Liver (tissue), 9 donors: Measurements from ENCODE around the gene CNIH3. TPM values are rescaled to one million over a fixed set of nuclear protein-coding genes. Genes with fewer than 3 reads are reported as not detected.

Experiments
- DNase-seq: peaks from one replicate; pipeline ENCODE4 v3.0.0-alpha.2; 2017; ENCODE audit warnings: low spot score
- H3K27ac ChIP-seq, 2 donors: one replicate each; pipeline ENCODE4 v1.7.0; 2013; ENCODE audit warnings: inconsistent platforms in 2 of 2, low read length in 2 of 2, control low read depth in 1 of 2, low read depth in 1 of 2, mild to moderate bottlenecking in 1 of 2
- H3K27me3 ChIP-seq, 4 donors: one replicate each; pipeline versions ENCODE4 v1.6.1 to v1.7.0; 2013; ENCODE audit warnings: low read length in 3 of 4, inconsistent platforms in 1 of 4, mild to moderate bottlenecking in 1 of 4, moderate library complexity in 1 of 4; ENCODE audit not compliant: control insufficient read depth in 4 of 4, insufficient read depth in 4 of 4
- H3K36me3 ChIP-seq, 4 donors: one replicate each; pipeline versions ENCODE4 v1.6.1 to v1.7.0; 2013; ENCODE audit warnings: low read length in 3 of 4, mild to moderate bottlenecking in 3 of 4, low read depth in 1 of 4, moderate library complexity in 1 of 4; ENCODE audit not compliant: control insufficient read depth in 4 of 4, insufficient read depth in 3 of 4
- H3K4me1 ChIP-seq, 4 donors: one replicate each; pipeline versions ENCODE4 v1.6.1 to v1.7.0; 2013; ENCODE audit warnings: low read length in 3 of 4, mild to moderate bottlenecking in 3 of 4, moderate library complexity in 1 of 4; ENCODE audit not compliant: control insufficient read depth in 4 of 4, insufficient read depth in 4 of 4
- H3K4me3 ChIP-seq, 3 donors: one replicate each; pipeline versions ENCODE4 v1.6.1 to v1.7.0; 2013; ENCODE audit warnings: low read length in 3 of 3, control low read depth in 1 of 3, low read depth in 1 of 3, mild to moderate bottlenecking in 1 of 3
- H3K9ac ChIP-seq, 2 donors: one replicate each; pipeline ENCODE4 v1.7.0; 2013; ENCODE audit warnings: low read length in 2 of 2, mild to moderate bottlenecking in 2 of 2, moderate library complexity in 2 of 2, control low read depth in 1 of 2, low read depth in 1 of 2
- H3K9me3 ChIP-seq, 4 donors: one replicate each; pipeline versions ENCODE4 v1.6.1 to v1.7.0; 2013; ENCODE audit warnings: low read length in 3 of 4; ENCODE audit not compliant: control insufficient read depth in 4 of 4
- ATF3 ChIP-seq: IDR thresholded peaks from 2 replicates; pipeline ENCODE4 v1.6.1; 2016; ENCODE audit warnings: antibody characterized with exemption
- CTCF ChIP-seq: fragments of 150-350 bp; IDR thresholded peaks from 2 replicates; pipeline ENCODE4 v1.5.1; 2017; ENCODE audit warnings: improper control_type of control experiment, low read depth, low read length; ENCODE audit not compliant: missing input control
- FOXA1 ChIP-seq: IDR thresholded peaks from 2 replicates; pipeline ENCODE4 v1.6.1; 2016; ENCODE audit warnings: antibody characterized with exemption
- FOXA2 ChIP-seq: IDR thresholded peaks from 2 replicates; pipeline ENCODE4 v1.6.1; 2016; ENCODE audit warnings: antibody characterized with exemption
- GABPA ChIP-seq, 2 donors: IDR thresholded peaks in 1 of 2; conservative IDR thresholded peaks in 1 of 2; 2 replicates each; pipeline ENCODE4 v1.6.1; 2016; ENCODE audit warnings: antibody characterized with exemption in 2 of 2, mild to moderate bottlenecking in 1 of 2, moderate library complexity in 1 of 2
- HNF4A ChIP-seq, 2 donors: conservative IDR thresholded peaks; 2 replicates each; pipeline ENCODE4 v1.6.1; 2016; ENCODE audit warnings: antibody characterized with exemption in 2 of 2, mild to moderate bottlenecking in 2 of 2
- HNF4G ChIP-seq: IDR thresholded peaks from 2 replicates; pipeline ENCODE4 v1.6.1; 2016; ENCODE audit warnings: antibody characterized with exemption
- JUND ChIP-seq, 2 donors: IDR thresholded peaks; 2 replicates each; pipeline ENCODE4 v1.6.1; 2016; ENCODE audit warnings: antibody characterized with exemption in 2 of 2
- NR2F2 ChIP-seq: IDR thresholded peaks from 2 replicates; pipeline ENCODE4 v1.6.1; 2016; ENCODE audit warnings: antibody characterized with exemption
- RAD21 ChIP-seq, 2 donors: IDR thresholded peaks; 2 replicates each; pipeline ENCODE4 v1.6.1; 2016; ENCODE audit warnings: antibody characterized with exemption in 2 of 2, mild to moderate bottlenecking in 2 of 2
- RXRA ChIP-seq, 2 donors: IDR thresholded peaks; 2 replicates each; pipeline ENCODE4 v1.6.1; 2017 to 2018; ENCODE audit warnings: antibody characterized with exemption in 2 of 2, mild to moderate bottlenecking in 1 of 2
- SP1 ChIP-seq: IDR thresholded peaks from 2 replicates; pipeline ENCODE4 v1.6.1; 2018; ENCODE audit warnings: antibody characterized with exemption, mild to moderate bottlenecking
- WGBS: extraction: QIAGEN DNeasy Blood & Tissue Kit; methylation state at CpG from one replicate; pipeline ENCODE4 v1.1.7; 2013; 5-methylcytosine and 5-hydroxymethylcytosine counted together
- polyA plus RNA-seq, 2 donors: library from polyadenylated mRNA; stranded (reverse) in 1 of 2; unstranded in 1 of 2; fragments of 200-250 nt in 1 of 2; fragments of >200 nt in 1 of 2; fragmentation: Nextera tagmentation in 1 of 2; extraction: Ambion mirVana in 1 of 2; gene quantifications; one replicate each; pipeline versions ENCODE4 v1.2.1 to v1.2.3, GENCODE V29; 2013 to 2015
- total RNA-seq, 2 donors: library from RNA; depleted of rRNA; stranded (reverse); fragments of >200 nt; gene quantifications; one replicate each; pipeline ENCODE4 v1.2.3, GENCODE V29; 2014
- TF ChIP-seq, protein P1 (sequence below): IDR thresholded peaks from 2 replicates; pipeline ENCODE4 v1.6.1; 2016; ENCODE audit warnings: antibody characterized with exemption, mild to moderate bottlenecking
- TF ChIP-seq, protein P2 (sequence below): IDR thresholded peaks from 2 replicates; pipeline ENCODE4 v1.6.1; 2016; ENCODE audit warnings: antibody characterized with exemption
- donor health status: healthy.
- donor health status: healthy.
- donor health status: healthy.
- donor health status: healthy.
- donor health status: healthy.

CNIH3 gene
- total and polyA plus RNA-seq, 4 donors, result 0.39 to 1.0 (median 0.93) TPM

- H3K9ac ChIP-seq, result no peak overlapping the region
- H3K9me3 ChIP-seq, result no peaks in the 10 kb centered on the region
- H3K36me3 ChIP-seq, result no peaks in the 10 kb centered on the region
- no peak for DNase-seq
- TF ChIP-seq NR2F2, result no peak
- no peak for TF ChIP-seq GABPA (IDR thresholded peaks at IDR 0.05 in 1 of 2, conservative IDR thresholded peaks at IDR 0.05 in 1 of 2)
- no peak for TF ChIP-seq FOXA2
- TF ChIP-seq RAD21 (IDR thresholded peaks at IDR 0.05), result no peak
- no peak for TF ChIP-seq CTCF
- no peak for TF ChIP-seq ATF3
- no peak for TF ChIP-seq FOXA1
- 98% methylated on average over 2 of the region's 2 CpGs for WGBS
- H3K27me3 ChIP-seq, result no peaks in the 10 kb centered on the region
- H3K4me1 ChIP-seq, result no peaks in the 10 kb centered on the region
- H3K4me3 ChIP-seq, result no peak overlapping the region
- H3K27ac ChIP-seq, result no peak overlapping the region
These were observed 31.3 kb downstream of the CNIH3 start for GRCh38 chr1:224647449-224647848.

DNA sequence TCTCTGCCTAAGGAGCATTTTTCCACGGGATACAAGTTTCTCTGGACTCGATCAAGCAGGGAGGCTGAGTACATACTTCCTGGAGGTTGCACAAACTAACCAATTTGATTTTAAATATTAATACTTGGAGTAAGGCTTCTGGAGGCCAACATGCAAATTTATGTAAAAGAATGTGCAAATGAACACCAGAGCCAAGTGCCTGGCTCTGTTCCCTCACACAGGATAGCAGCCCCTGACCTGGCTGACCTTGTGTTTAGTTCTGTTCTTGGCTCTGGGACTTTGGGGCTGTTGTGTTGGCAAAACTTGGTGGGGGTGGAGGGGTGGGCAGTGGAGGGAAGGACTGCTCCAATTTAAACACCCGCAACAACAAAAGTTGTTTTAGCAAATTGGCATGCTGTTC, 34.2 kb downstream of the CNIH3 start:
- Histone ChIP-seq H3K4me1 (no peaks in the 10 kb centered on the region), H3K27me3 (no peaks in the 10 kb centered on the region), H3K4me3 (no peak overlapping the region), H3K27ac (no peak overlapping the region), H3K36me3 (no peaks in the 10 kb centered on the region), H3K9ac (no peak overlapping the region), H3K9me3 (no peaks in the 10 kb centered on the region)
- no peak for TF ChIP-seq JUND (IDR thresholded peaks at IDR 0.05)
- TF ChIP-seq, protein P1, sequence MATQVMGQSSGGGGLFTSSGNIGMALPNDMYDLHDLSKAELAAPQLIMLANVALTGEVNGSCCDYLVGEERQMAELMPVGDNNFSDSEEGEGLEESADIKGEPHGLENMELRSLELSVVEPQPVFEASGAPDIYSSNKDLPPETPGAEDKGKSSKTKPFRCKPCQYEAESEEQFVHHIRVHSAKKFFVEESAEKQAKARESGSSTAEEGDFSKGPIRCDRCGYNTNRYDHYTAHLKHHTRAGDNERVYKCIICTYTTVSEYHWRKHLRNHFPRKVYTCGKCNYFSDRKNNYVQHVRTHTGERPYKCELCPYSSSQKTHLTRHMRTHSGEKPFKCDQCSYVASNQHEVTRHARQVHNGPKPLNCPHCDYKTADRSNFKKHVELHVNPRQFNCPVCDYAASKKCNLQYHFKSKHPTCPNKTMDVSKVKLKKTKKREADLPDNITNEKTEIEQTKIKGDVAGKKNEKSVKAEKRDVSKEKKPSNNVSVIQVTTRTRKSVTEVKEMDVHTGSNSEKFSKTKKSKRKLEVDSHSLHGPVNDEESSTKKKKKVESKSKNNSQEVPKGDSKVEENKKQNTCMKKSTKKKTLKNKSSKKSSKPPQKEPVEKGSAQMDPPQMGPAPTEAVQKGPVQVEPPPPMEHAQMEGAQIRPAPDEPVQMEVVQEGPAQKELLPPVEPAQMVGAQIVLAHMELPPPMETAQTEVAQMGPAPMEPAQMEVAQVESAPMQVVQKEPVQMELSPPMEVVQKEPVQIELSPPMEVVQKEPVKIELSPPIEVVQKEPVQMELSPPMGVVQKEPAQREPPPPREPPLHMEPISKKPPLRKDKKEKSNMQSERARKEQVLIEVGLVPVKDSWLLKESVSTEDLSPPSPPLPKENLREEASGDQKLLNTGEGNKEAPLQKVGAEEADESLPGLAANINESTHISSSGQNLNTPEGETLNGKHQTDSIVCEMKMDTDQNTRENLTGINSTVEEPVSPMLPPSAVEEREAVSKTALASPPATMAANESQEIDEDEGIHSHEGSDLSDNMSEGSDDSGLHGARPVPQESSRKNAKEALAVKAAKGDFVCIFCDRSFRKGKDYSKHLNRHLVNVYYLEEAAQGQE, result no peak
- TF ChIP-seq GABPA (IDR thresholded peaks at IDR 0.05 in 1 of 2, conservative IDR thresholded peaks at IDR 0.05 in 1 of 2), result no peak
- no peak for TF ChIP-seq RAD21 (IDR thresholded peaks at IDR 0.05)
- TF ChIP-seq ATF3, result no peak
- TF ChIP-seq HNF4A (conservative IDR thresholded peaks at IDR 0.05), result no peak
- no peak for TF ChIP-seq HNF4G
- TF ChIP-seq RXRA (IDR thresholded peaks at IDR 0.05), result no peak
- TF ChIP-seq, protein P2, sequence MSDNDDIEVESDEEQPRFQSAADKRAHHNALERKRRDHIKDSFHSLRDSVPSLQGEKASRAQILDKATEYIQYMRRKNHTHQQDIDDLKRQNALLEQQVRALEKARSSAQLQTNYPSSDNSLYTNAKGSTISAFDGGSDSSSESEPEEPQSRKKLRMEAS, result no peak
- TF ChIP-seq FOXA2, result no peak
- TF ChIP-seq CTCF, result no peak
- TF ChIP-seq SP1, result no peak
- 81% methylated on average over 3 of the region's 3 CpGs for WGBS
- no peak for DNase-seq
